ENCODE data around the gene XYLT1.

The XYLT1 gene

DNA sequence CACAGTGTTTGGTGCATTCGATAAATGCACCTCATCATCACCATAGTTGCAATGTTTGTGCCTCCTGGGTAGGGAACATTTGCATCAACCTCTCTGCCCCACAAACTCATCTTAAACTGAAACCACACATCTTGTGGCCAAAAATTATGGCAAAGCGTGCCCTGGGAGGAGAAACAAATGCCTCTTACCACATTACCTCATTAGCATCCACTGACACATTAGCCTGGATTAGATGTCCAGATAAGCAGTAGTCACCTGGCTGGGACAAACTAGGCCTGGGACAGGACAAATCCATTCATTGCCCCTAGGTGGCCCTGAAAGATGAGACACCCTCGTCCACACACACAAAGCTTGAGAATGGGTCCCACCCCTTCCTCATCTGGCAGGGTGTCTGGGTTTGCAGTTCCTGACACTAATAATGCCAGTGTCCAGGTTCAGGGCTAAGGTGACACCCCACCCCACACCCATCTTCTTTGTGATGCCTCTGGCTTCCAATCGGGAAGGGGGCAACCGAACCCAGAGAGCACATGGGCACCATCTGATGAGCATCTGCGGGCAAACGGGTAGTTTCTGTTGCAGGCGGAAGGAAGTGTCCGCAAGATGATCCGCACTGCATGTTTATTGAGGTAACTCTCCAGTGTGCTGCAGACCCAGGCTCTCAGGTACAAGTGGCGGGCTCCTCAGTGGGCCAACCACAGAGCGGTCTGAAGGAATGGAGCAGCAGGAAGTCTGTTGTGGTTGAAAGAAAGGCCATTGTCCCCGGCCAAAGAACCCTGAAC lies 8.6 kb downstream of the XYLT1 start:
- H3K4me2 ChIP-seq (ENCODE audit: low read length): no peak overlapping the region
- no peak overlapping the region for H3K4me3 ChIP-seq (ENCODE audit: low read length)
- DNase-seq: peak; percentile 86

DNA sequence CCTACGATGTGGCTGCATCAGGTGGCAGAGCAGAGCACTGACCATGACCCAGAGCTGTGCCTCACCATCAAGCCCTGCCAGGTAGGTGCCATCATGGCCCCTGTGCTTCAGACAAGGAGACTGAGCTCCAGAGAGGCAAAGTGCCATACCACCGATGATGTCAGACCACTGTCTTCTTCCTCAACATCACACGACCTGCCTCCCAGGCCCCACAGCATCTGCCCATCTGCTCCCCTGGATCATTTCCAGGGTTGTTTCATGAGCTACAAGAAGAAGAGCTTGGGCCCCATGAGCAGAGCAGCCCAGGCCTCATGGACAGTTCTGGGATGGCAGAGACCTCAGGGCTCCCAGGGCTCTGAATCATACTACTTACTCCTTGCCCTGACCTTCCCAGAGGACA lies 9.9 kb downstream of the XYLT1 start:
- Histone ChIP-seq H2BK120ac (ENCODE audit: low read depth, low read length) (no peak overlapping the region), H3K79me1 (ENCODE audit: low read length) (peaks cover 26% of the 10 kb centered on the region), H3K56ac (ENCODE audit: low read length) (no peak overlapping the region), H2BK15ac (replicated peaks; ENCODE audit: low read depth) (no peak overlapping the region), H3K27ac (ENCODE audit: low read depth, low read length) (no peak overlapping the region), H3K9ac (ENCODE audit: low read length) (no peak overlapping the region), H3K4me1 (ENCODE audit: control insufficient read depth, low read depth, low read length) (peaks cover 15% of the 10 kb centered on the region), H3K36me3 (ENCODE audit: control insufficient read depth, insufficient read depth, low read length) (no peaks in the 10 kb centered on the region), H4K5ac (ENCODE audit: low read length) (no peak overlapping the region), H2AK5ac (ENCODE audit: low read length) (no peak overlapping the region), H4K8ac (ENCODE audit: low read depth, low read length) (no peak overlapping the region), H3K27me3 (ENCODE audit: insufficient read depth, low read length, poor library complexity) (no peaks in the 10 kb centered on the region), H3K79me2 (ENCODE audit: control insufficient read depth, insufficient read depth, low read length) (peaks cover 38% of the 10 kb centered on the region), H3K4me3 (ENCODE audit: low read length) (no peak overlapping the region), H3K4me2 (ENCODE audit: low read length) (no peak overlapping the region), H3K4ac (ENCODE audit: low read depth, low read length) (no peak overlapping the region), H3K23ac (ENCODE audit: low read length) (no peak overlapping the region), H2BK5ac (ENCODE audit: low read length) (peak overlapping the region; percentile 34), H3K18ac (ENCODE audit: low read length) (no peak overlapping the region)
- no peak for DNase-seq
- no CpG with 5 or more reads among the region's 3 CpGs for WGBS (ENCODE audit: extremely low coverage, insufficient coverage, low lambda C conversion rate)

More for the DNA sequence above, 8.6 kb downstream of the XYLT1 start:
- Histone ChIP-seq H3K56ac (ENCODE audit: low read length) (no peak overlapping the region), H3K79me1 (ENCODE audit: low read length) (peaks cover 26% of the 10 kb centered on the region), H3K4ac (ENCODE audit: low read depth, low read length) (no peak overlapping the region), H3K23ac (ENCODE audit: low read length) (no peak overlapping the region), H3K27ac (ENCODE audit: low read depth, low read length) (no peak overlapping the region), H4K5ac (ENCODE audit: low read length) (no peak overlapping the region), H3K36me3 (ENCODE audit: control insufficient read depth, insufficient read depth, low read length) (no peaks in the 10 kb centered on the region), H3K4me1 (ENCODE audit: control insufficient read depth, low read depth, low read length) (peaks cover 15% of the 10 kb centered on the region), H2BK5ac (ENCODE audit: low read length) (peak overlapping the region; percentile 34), H2BK15ac (replicated peaks; ENCODE audit: low read depth) (no peak overlapping the region), H3K79me2 (ENCODE audit: control insufficient read depth, insufficient read depth, low read length) (peaks cover 43% of the 10 kb centered on the region), H2AK5ac (ENCODE audit: low read length) (no peak overlapping the region), H3K18ac (ENCODE audit: low read length) (no peak overlapping the region), H3K27me3 (ENCODE audit: insufficient read depth, low read length, poor library complexity) (no peaks in the 10 kb centered on the region), H4K8ac (ENCODE audit: low read depth, low read length) (no peak overlapping the region), H2BK120ac (ENCODE audit: low read depth, low read length) (no peak overlapping the region), H3K9ac (ENCODE audit: low read length) (no peak overlapping the region)
- no CpG with 5 or more reads among the region's 13 CpGs for WGBS (ENCODE audit: extremely low coverage, insufficient coverage, low lambda C conversion rate)

DNA sequence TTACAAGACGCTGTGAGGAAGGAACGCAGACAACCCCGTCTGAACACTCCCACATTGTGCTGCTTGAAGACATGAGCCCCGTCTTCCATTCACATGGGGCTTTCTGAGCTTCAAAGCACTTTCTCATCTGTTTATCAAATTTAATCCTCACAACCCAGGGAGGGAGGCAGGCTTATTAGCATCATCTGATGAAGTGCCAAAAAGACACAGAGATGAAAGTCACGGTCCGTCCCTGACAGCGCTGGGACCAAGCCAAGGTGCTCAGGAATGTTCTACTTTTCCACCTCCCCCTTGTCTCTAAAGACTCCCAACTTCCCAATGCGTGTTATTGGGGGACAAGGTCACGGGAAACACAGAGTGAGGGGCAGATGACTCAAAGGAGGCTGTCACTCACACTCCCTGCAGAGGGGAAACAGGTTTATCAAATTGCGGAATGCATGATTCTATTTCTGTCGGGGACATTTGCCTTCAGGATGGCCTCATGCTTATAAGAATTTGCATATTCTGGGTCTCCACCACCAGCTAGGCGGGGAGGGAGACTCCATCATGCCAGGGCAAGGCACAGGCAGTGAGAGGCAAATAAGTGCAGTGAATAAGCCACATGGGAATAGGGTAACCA lies 10.7 kb downstream of the XYLT1 start:
- Histone ChIP-seq H3K79me2 (ENCODE audit: control insufficient read depth, insufficient read depth, low read length) (peaks cover 33% of the 10 kb centered on the region), H2BK5ac (ENCODE audit: low read length) (no peak overlapping the region), H3K9ac (ENCODE audit: low read length) (no peak overlapping the region), H3K36me3 (ENCODE audit: control insufficient read depth, insufficient read depth, low read length) (no peaks in the 10 kb centered on the region), H3K23ac (ENCODE audit: low read length) (no peak overlapping the region), H3K4me2 (ENCODE audit: low read length) (no peak overlapping the region), H2AK5ac (ENCODE audit: low read length) (no peak overlapping the region), H3K4me1 (ENCODE audit: control insufficient read depth, low read depth, low read length) (peaks cover 15% of the 10 kb centered on the region), H2BK120ac (ENCODE audit: low read depth, low read length) (no peak overlapping the region), H3K27me3 (ENCODE audit: insufficient read depth, low read length, poor library complexity) (no peaks in the 10 kb centered on the region), H3K4me3 (ENCODE audit: low read length) (no peak overlapping the region), H3K27ac (ENCODE audit: low read depth, low read length) (no peak overlapping the region), H4K5ac (ENCODE audit: low read length) (no peak overlapping the region), H3K56ac (ENCODE audit: low read length) (no peak overlapping the region), H4K8ac (ENCODE audit: low read depth, low read length) (no peak overlapping the region), H3K18ac (ENCODE audit: low read length) (no peak overlapping the region), H3K4ac (ENCODE audit: low read depth, low read length) (no peak overlapping the region), H2BK15ac (replicated peaks; ENCODE audit: low read depth) (no peak overlapping the region), H3K79me1 (ENCODE audit: low read length) (peaks cover 26% of the 10 kb centered on the region)
- no peak for DNase-seq
- no CpG with 5 or more reads among the region's 12 CpGs for WGBS (ENCODE audit: extremely low coverage, insufficient coverage, low lambda C conversion rate)

DNA sequence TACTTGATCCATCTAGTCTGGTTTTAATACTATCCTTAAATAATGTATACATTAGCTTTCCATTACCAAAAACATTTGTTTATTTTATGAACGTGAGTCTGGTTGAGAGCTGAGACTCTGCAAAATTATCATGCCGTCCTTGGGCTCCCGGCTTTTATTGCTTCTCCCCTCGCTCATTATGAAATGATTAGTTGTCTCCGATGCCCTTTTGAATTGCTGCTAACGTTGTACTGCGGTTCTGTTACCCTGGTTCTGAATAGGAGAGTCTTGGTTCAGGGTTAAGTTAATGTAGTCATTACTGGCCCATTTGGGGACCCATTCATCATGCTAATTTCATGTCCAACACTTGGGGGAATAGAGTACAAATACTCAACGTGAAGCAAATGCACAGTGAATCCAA lies 12.8 kb downstream of the XYLT1 start:
- H3K9ac ChIP-seq (ENCODE audit: low read length): no peak overlapping the region
- H3K4ac ChIP-seq (ENCODE audit: low read depth, low read length): no peak overlapping the region
- no CpG with 5 or more reads among the region's 8 CpGs for whole genome bisulfite sequencing (ENCODE audit: extremely low coverage, insufficient coverage, low lambda C conversion rate)
- no peak overlapping the region for H4K8ac ChIP-seq (ENCODE audit: low read depth, low read length)
- H2AK5ac ChIP-seq (ENCODE audit: low read length): no peak overlapping the region
- H2BK15ac ChIP-seq (replicated peaks; ENCODE audit: low read depth): no peak overlapping the region
- H2BK120ac ChIP-seq (ENCODE audit: low read depth, low read length): no peak overlapping the region
- H3K79me1 ChIP-seq (ENCODE audit: low read length): peaks cover 23% of the 10 kb centered on the region
- no peak overlapping the region for H3K4me2 ChIP-seq (ENCODE audit: low read length)
- H3K4me3 ChIP-seq (ENCODE audit: low read length): no peak overlapping the region
- DNase-seq: no peak
- no peak overlapping the region for H2BK5ac ChIP-seq (ENCODE audit: low read length)
- H3K23ac ChIP-seq (ENCODE audit: low read length): no peak overlapping the region
- H3K4me1 ChIP-seq (ENCODE audit: control insufficient read depth, low read depth, low read length): peaks cover 15% of the 10 kb centered on the region
- H3K27ac ChIP-seq (ENCODE audit: low read depth, low read length): no peak overlapping the region
- H4K5ac ChIP-seq (ENCODE audit: low read length): no peak overlapping the region
- peaks cover 26% of the 10 kb centered on the region for H3K79me2 ChIP-seq (ENCODE audit: control insufficient read depth, insufficient read depth, low read length)
- no peaks in the 10 kb centered on the region for H3K27me3 ChIP-seq (ENCODE audit: insufficient read depth, low read length, poor library complexity)
- no peak overlapping the region for H3K56ac ChIP-seq (ENCODE audit: low read length)
- no peaks in the 10 kb centered on the region for H3K36me3 ChIP-seq (ENCODE audit: control insufficient read depth, insufficient read depth, low read length)
- no peak overlapping the region for H3K18ac ChIP-seq (ENCODE audit: low read length)

DNA sequence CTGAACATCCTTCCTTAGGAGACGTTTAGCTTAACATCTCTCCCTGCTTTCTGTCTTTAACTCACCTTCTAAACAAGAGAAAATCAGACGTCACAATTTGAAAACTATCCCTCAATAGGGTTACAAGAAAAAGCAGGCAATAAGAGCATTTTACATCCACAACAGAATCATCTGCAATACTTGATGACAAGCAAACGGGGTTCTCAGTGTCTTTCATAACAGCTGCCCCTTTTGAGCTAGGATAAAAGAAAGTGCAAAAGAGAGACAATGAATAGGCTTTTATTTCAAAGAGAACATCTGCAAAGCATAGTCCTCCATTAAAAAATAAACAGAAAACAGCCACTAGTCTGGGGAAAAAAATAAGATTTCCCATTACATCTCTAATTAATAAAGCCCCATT lies 13.2 kb downstream of the XYLT1 start:
- Histone ChIP-seq H3K79me2 (ENCODE audit: control insufficient read depth, insufficient read depth, low read length) (peaks cover 23% of the 10 kb centered on the region), H3K9ac (ENCODE audit: low read length) (no peak overlapping the region), H3K4me1 (ENCODE audit: control insufficient read depth, low read depth, low read length) (peaks cover 12% of the 10 kb centered on the region), H2AK5ac (ENCODE audit: low read length) (no peak overlapping the region), H3K4ac (ENCODE audit: low read depth, low read length) (no peak overlapping the region), H2BK15ac (replicated peaks; ENCODE audit: low read depth) (no peak overlapping the region), H3K79me1 (ENCODE audit: low read length) (peaks cover 23% of the 10 kb centered on the region), H3K27me3 (ENCODE audit: insufficient read depth, low read length, poor library complexity) (no peaks in the 10 kb centered on the region), H3K4me2 (ENCODE audit: low read length) (no peak overlapping the region), H3K18ac (ENCODE audit: low read length) (no peak overlapping the region), H3K23ac (ENCODE audit: low read length) (no peak overlapping the region), H3K27ac (ENCODE audit: low read depth, low read length) (no peak overlapping the region), H2BK120ac (ENCODE audit: low read depth, low read length) (no peak overlapping the region), H4K8ac (ENCODE audit: low read depth, low read length) (no peak overlapping the region), H2BK5ac (ENCODE audit: low read length) (no peak overlapping the region), H3K4me3 (ENCODE audit: low read length) (no peak overlapping the region), H3K36me3 (ENCODE audit: control insufficient read depth, insufficient read depth, low read length) (no peaks in the 10 kb centered on the region), H3K56ac (ENCODE audit: low read length) (no peak overlapping the region), H4K5ac (ENCODE audit: low read length) (no peak overlapping the region)
- no peak for DNase-seq
- WGBS (ENCODE audit: extremely low coverage, insufficient coverage, low lambda C conversion rate): no CpG with 5 or more reads among the region's 3 CpGs
